RPMI8226 (cell line): Measurements from ENCODE around the gene HLCS.
A peak's percentile ranks its signal among the peaks of the same experiment; 100 is the strongest.

Experiments
- DNase-seq: peaks from one replicate; pipeline ENCODE4 v3.0.0-alpha.2; 2015

Gene HLCS

GRCh38 chr21:36766511-36766910, 200.0 kb downstream of the HLCS start:
- no peak for DNase-seq

DNA sequence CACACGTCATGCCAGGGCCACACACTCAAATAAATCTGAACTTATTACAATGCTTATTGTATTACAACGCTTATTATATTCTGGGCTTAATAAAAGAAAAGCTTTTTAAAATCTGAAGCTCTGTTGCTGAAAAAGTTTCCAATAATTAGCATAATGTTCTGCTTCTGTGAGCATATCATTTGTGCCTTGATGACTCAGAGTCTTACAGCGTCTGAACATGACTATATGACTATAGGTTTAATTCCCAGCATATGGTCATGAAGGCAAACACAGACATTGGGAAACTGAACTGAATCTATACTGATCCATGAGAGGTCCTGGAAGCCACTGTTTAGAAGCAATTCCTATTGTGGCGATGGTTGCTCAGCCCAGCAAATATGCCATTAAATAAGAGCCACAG, 201.2 kb downstream of the HLCS start:
- DNase-seq: no peak

- DNase-seq: no peak
These were observed 203.2 kb downstream of the HLCS start for GRCh38 chr21:36763305-36763704.

DNA sequence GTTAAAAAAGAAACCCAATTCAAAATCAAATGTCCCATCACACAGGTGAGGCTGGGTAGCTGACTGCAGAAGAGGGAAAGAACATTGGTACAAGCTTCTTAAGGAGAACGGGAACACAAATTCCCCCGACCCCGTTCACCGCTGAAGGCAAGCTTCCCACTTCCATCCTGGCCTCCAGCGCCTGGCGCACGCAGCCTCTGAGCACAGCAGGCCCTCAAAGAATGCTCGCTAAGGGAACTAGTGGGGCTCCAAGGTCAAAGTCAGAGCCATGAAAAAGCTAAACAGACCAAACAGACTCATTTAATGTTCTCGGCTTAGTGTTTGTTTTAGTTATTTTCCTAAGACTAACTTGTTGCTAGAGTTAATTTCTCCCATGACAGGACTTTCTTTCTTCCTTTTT, 203.8 kb downstream of the HLCS start:
- DNase-seq: no peak

DNA sequence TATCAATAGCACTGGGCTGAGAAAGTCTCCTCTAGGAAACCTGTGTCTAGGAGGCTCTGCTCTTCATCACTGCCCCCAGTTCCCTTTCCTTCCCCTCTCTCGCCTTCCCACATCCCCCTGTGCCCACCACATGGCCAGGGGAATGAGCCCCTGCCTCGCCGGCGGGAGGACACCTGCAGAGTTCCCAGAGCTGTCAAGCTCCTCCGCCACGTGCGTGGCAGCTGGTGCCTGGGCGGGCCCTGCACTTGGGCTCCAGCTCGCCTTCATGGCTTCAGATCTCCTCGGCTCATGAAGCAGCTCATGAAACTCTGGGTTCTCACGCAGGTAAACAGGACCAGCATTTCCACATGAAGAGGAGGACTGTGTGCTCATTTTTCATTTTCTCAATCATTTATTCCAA, 204.8 kb downstream of the HLCS start:
- no peak for DNase-seq

DNA sequence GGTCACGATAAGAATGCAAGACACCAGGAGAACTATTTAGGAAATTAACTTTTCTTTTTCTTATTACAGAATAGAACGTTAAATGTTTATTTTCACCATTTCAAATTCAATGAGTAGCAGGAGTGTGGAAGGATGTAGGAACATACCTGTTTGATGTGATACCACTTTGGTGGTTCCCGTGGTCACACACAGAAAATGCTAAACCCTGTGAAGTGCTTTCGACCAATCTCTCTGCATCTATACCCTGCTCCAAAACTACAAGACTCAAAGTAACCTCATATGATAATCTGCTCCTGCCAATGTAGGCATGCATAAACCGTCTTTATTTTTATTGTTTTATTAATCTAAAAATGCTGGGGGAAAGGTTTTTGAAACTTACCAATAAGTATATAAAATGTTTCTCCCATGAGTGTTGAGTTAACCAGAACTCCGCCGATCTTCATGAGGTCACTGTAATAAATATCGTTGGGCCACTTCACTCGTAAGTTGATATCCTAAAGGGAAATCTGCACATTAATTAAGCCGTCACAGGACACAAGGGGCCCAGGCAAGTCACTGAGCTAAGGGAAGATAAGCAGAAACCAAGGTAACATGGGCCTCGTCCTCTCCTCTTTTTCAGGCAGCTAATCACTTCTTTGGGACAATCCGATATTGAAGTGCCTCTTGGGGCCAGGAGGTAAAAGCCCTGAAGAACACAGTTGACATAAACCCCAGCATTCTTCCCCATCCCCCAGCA, 207.0 kb downstream of the HLCS start:
- DNase-seq: no peak

DNA sequence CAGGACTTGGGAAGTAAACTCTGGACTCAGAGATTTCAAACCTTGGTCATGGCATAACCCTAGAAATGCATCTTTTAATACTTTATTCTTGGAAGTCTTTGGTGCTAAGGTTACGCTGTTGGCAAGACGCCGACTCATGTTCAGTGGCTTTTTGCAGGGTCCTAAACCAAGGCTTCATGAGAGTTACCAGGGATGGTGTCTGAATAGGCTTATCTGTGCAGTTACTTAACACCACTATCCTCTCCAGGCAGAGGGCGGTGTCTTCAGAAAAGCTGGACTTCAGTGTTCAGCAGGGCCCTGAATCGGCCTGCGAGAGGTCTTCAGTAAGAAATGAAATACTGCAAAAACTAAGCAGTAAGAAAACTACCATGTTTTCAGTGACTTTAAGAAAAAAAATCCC, 209.3 kb downstream of the HLCS start:
- DNase-seq: no peak

DNA sequence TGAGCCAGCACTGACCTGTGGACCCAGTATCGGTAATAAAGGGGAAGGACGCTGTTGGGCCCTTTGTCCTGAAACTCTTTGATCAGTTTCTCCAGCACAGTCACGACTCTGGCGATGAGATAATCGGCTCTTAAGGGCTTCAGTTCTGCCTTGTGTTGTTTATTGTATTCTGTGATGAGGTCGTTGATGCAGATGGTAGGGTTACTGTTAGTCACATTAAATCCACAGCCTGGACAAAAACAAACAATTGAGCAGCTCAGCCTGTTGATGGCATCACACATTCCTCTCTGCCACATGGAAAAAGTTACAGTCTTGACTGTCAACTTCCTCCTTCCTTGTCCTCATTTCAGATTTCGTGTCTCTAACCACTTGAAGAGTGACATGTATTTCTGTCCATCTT, 209.9 kb downstream of the HLCS start:
- no peak for DNase-seq

DNA sequence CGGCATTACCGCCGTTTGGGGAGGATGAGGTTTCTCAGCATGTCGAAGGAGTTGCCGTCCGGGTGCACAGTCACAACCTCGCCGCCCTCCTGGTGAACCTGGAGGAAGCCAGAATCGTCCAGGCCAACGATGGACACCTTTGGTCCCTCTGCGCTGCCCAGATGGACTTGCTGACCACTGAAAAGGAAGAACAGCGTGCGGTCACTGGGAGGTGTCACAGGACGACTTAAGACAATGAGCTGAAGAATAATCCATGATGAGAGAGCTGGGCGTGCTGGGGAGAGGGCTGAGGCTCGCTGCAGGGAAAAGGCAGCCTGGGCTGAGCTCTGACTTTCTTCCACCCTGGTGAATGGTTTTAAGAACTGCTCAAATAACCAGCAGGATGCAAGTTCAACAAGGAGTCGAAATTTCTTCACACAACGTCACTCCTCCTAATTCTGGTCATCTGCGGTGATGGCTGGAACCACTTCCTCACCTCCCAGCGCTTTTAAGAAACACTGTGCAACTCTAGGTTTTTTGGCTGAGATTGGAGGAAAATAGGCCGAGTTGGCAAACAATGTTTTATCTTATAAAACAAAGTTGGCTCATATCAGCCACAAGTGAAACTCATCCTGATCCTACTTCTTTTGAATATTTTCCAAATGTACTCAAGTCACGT, 212.1 kb downstream of the HLCS start:
- DNase-seq: no peak

DNA sequence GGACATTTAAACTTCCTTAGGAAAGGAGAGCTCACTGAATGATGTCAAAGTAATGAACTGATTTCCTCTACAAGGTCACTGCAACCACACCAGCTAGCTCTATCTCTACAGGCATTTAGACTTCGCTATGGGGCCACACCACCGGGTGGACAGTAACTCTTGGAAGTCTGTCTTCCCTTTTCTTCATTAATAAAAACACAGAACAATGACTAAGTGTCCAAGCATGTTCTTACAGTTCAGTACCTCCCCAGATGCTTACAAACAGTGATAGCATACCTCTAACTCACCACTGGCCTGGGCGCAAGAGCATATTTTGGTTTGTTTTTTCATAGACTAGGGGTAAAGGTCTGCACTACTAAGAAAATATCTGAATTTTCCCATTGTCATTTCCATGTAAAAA, 212.9 kb downstream of the HLCS start:
- DNase-seq: no peak

DNA sequence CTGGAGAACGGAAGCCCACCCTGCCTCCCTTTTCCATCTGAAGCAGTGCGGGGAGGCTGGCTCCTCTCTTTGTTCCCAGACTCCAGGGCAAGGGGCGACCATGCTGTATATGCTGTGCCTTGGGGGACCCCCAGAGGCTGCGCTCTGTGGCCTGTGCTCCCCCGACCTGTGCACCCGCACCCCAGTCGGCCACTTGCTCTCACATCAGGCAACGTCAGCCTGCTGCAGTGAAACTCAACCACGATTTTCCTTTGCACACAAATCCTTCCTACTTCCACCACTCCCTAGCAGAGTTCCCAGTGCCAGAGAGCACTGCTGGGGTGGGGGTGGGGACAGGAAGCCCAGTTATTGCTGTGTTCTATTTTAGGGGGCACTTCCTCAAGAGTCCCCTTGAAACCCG, 215.1 kb downstream of the HLCS start:
- DNase-seq: no peak

GRCh38 chr21:36750576-36750959, 215.9 kb downstream of the HLCS start:
- DNase-seq: no peak

- DNase-seq: no peak
These were observed 216.4 kb downstream of the HLCS start for GRCh38 chr21:36749935-36750575.

DNA sequence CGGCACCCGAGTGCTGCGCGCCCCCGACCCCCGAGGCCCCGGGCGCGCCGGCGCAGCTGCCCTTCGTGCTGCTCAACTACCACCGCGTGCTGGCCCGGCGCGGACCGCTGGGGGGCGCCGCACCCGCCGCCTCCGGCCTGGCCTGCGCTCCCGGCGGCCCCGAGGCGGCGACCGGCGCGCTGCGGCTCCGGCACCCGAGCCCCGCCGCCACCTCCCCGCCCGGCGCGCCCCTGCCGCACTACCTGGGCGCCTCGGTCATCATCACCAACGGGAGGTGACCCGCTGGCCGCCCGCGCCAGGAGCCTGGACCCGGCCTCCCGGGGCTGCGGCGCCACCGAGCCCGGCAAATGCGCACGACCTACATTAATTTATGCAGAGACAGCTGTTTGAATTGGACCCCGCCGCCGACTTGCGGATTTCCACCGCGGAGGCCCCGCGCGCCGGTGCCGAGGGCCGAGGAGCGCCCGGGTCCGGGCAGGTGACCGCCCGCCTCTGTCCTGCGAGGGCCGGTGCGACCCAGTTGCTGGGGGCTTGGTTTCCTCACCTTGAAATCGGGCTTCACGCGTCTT, 218.6 kb downstream of the HLCS start:
- peak; percentile 28 for DNase-seq

DNA sequence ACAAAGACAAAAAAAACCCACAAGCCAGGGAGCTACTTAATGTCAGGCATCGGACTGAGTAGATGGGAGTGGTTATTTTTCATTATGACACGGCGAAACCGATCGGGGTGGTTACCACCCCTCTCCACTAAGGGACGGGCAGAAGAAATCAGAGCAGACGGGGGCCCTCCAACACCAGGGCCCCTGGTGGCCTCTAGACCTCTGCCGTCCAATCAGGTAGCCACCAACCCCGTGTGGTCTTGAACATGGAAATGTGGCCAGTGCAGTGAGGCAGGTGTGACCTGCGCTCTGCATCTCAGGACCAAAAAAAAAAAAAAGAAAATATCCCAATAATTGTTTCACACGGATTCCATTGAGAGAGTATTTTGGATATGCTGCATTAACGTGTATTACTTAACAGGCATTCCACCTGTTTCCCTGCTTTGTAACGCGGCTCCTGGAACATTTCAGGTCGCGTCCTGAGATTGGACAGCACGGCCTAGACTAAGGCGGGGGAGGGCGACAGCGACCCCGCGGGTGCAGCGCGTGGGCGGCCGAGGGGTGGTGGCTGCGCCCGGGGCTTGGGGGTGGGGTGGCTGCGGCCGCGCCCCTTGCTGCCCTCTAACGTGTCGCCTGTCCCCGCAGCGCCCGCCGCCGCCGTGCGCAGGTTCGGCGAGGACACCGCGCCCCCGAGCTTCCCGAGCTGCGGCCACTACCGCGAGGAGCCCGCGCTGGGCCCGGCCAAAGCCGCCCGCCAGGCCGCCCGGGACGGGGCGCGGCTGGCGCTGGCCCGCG, 219.2 kb downstream of the HLCS start:
- no peak for DNase-seq

GRCh38 chr21:36745459-36745858, 221.0 kb downstream of the HLCS start:
- DNase-seq: no peak

DNA sequence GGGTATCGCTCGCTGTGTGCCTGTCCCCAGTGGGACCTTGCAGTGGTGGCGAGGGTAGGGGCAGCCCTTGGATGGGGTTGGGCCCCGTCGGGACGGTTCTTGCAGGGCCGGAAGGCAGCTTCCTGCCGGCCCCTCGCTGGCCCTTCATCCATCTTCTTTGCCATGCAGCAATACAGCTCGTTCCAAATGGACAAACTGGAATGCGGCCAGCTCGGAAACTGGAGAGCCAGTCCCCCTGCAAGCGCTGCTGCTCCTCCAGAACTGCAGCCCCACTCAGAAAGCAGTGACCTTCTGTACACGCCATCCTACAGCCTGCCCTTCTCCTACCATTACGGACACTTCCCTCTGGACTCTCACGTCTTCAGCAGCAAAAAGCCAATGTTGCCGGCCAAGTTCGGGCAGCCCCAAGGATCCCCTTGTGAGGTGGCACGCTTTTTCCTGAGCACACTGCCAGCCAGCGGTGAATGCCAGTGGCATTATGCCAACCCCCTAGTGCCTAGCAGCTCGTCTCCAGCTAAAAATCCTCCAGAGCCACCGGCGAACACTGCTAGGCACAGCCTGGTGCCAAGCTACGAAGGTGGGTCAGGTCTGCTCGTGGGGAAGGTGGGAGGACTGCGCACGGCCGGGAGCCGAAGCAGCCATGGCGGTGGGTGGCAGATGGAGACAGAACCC, 221.8 kb downstream of the HLCS start:
- DNase-seq: no peak

DNA sequence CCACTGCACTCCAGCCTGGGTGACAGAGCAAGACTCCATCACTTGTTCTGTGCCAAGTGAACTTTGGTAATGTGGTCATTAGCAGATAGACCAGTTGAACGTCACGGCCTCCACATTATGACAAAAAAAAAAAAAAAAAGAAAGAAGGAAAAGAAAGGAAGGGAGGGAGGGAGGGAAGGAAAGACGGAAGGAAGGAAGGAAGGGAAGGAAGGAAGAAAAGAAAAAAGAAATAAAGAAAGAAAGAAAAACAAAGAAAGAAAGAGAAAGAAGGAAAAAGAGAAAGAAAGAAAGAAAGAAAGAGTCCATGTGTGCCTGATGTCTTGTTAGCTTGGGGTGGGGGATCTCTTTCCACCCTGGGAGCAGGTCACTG, 222.3 kb downstream of the HLCS start:
- DNase-seq: no peak

DNA sequence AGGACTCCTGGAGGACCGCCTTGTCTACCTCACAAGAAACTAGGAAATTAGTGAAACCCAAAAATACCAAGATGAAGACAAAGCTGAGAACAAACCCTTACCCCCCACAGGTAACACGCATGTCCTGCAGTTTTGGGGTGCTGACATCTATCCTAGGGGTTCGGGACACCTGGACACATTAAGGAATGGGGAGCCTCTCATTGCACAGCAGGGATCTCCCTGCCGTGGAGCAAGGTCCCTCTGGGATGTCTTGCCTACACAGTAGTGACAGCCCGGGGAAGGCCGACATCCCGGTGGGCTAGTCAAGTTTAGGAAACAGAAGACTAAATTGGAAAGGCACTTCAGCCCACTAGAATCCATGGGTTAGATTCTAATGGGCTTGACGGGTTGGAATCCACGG, 223.0 kb downstream of the HLCS start:
- no peak for DNase-seq

DNA sequence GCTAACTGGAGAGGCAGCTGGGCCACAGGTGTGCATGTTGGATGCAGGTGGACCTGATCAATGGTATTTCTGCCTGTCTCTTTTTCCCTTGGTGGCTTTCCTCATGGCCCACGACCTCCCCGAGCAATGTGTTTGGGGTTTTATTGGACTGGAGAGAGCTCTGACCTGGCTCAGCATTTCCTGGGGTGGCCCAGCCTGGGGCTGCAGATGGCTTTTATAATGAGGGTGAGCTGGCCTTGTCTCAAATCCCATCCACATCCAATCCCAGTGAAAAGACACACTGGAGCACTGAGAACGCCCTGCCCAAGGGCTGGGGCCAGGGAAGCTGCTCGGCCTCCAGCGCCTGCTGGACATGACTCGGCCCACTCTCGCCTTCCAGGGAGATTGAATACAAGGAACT, 223.5 kb downstream of the HLCS start:
- DNase-seq: no peak

GRCh38 chr21:36741506-36741905, 225.0 kb downstream of the HLCS start:
- no peak for DNase-seq

GRCh38 chr21:36738489-36739126, 227.9 kb downstream of the HLCS start:
- DNase-seq: no peak
